SK-N-MC (cell line): Measurements from ENCODE around the gene CYTH3.

Experiments used
- EZH2 ChIP-seq: fragments of 200-600 bp; sonication (generic); IDR thresholded peaks from one replicate; pipeline ENCODE4 v1.6.1; 2017; ENCODE audit warnings: antibody characterized with exemption
- FOXP2 ChIP-seq: optimal IDR thresholded peaks from 2 replicates; pipeline ENCODE3; 2011; ENCODE audit warnings: mild to moderate bottlenecking, moderate library complexity; ENCODE audit not compliant: insufficient read depth; ENCODE audit errors: extremely low read length, control extremely low read depth
- POLR2AphosphoS5 ChIP-seq: IDR thresholded peaks from 2 replicates; pipeline ENCODE4 v1.6.1; 2012; ENCODE audit warnings: mild to moderate bottlenecking, low read depth, low read length, borderline replicate concordance

DNA sequence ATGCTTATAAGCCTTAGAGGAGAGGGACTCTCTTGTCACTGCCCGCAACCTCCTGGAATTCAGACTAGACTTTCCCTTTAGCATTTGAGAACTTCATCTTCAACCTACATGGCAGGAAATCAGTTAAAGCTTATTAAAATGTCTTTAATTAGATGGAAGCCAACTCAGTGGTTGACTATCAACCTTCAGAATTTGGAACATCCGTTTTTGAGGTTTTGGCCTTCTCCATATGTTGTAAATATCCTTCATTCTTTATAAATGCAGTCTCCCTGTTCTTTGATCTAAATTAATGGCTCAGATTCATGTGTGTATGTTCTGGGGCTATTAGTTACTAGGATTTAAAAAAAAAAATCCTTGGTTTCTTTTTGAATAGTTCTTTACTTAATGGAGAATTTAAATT is 156.2 kb downstream of the CYTH3 start:
- TF ChIP-seq EZH2 (no peak), POLR2AphosphoS5 (no peak), FOXP2 (no peak)
